ENCODE measurements around the gene KATNB1. TPM values are rescaled to one million over a fixed set of nuclear protein-coding genes. Genes with fewer than 3 reads are reported as not detected.

KATNB1 gene
- total RNA-seq, 3 donors from 2014 or later (not counting 1 experiment from before 2014, with no cell fraction given), result 23.6 to 34.3 (median 29.7) TPM

DNA sequence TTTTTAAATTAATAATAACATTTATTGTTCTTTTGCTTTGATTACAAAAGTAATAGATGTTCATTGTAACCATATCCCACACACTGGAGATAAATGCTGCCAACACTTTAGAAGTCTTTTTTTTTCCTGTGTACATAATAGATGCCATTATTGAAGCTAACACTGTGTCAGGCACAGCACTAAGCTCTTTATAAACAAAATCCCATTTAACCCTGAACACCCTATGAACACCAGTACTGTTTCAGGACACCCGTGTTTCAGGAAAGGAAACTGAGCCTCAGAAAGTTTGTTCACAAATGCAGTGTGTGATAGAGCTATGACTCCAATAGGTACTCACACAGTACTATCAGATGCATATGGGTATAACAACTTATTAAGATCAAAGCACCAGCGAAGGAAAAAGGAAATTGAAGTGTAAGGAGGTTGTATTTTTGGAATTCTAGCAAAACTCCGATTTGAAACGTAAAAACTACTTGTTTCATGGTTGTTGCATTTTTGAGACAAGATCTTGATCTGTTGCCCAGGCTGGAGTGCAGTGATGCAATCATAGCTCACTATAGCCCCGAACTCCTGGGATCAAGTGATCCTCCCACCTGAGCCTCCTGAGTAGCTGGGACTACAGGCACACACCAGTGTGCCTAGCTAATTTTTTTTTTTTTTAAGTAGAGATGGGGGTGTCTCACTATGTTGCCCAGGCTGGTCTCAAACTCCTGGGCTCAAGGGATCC lies 68.7 kb downstream of the KATNB1 start:
- TF ChIP-seq CTCF (IDR thresholded peaks at IDR 0.05), result no peak
- Mint-ChIP-seq H3K27ac (peak overlapping the region in 1 of 2 donors; percentile 96), H3K4me3 (no peak overlapping the region), H3K9me3 (no peaks in the 10 kb centered on the region), H3K27me3 (ENCODE audit: low read depth in 2 of 2) (no peaks in the 10 kb centered on the region), H3K4me1 (peaks cover 48 to 50% of the 10 kb centered on the region in 2 donors), H3K36me3 (no peaks in the 10 kb centered on the region)
- intact Hi-C loops (cut with micrococcal nuclease), result loop anchor here (5.0 to 10.0 kb wide), 2 partner anchors 47 to 91 kb away; no protein-coding TSS in a partner anchor
- no peak for DNase-seq
- no peaks in the 10 kb centered on the region for H3K27me3 ChIP-seq (ENCODE audit: control insufficient read depth, insufficient read depth, low read length)
- no peak for ATAC-seq
- no peak overlapping the region for H3K27ac ChIP-seq (ENCODE audit: low read length)
- H3K36me3 ChIP-seq (ENCODE audit: control insufficient read depth, insufficient read depth, low read length), result no peaks in the 10 kb centered on the region
- H3K9me3 ChIP-seq (ENCODE audit: control insufficient read depth, insufficient read depth, low read length), result no peaks in the 10 kb centered on the region
- WGBS (ENCODE audit: insufficient coverage), result 94% methylated on average over 4 of the region's 5 CpGs
- no peak overlapping the region for H3K4me3 ChIP-seq (ENCODE audit: low read length)
- peaks cover 59% of the 10 kb centered on the region for H3K4me1 ChIP-seq (ENCODE audit: control insufficient read depth, insufficient read depth, low read length)

DNA sequence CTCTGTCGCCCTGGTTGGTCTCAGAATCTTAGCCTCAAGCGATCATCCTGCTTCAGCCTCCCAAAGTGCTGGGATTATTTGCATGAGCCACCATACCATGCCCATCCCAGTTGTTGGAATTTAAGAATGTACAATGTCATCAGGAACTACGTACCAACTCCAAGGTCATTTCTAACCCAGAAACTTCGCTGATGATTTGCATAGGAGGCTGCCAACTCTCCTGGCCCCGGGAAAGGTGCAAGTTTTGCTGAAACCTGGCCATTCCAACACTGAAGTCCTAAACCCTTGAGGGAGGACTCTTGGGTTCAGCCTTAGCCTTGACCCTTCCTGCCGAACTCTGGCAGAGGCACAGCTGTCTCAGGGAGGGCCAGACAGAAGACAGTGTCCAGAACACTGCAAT lies 69.6 kb downstream of the KATNB1 start:
- peaks cover 48 to 49% of the 10 kb centered on the region in 2 donors for H3K4me1 Mint-ChIP-seq
- no peak for ATAC-seq
- peaks cover 59% of the 10 kb centered on the region for H3K4me1 ChIP-seq (ENCODE audit: control insufficient read depth, insufficient read depth, low read length)
- 88% methylated on average over 6 of the region's 6 CpGs for WGBS (ENCODE audit: insufficient coverage)
- no peaks in the 10 kb centered on the region for H3K9me3 ChIP-seq (ENCODE audit: control insufficient read depth, insufficient read depth, low read length)
- TF ChIP-seq CTCF (IDR thresholded peaks at IDR 0.05), result no peak
- no peak overlapping the region for H3K4me3 ChIP-seq (ENCODE audit: low read length)
- no peak for DNase-seq
- H3K36me3 Mint-ChIP-seq, result no peaks in the 10 kb centered on the region
- H3K27me3 Mint-ChIP-seq (ENCODE audit: low read depth in 2 of 2), result no peaks in the 10 kb centered on the region
- H3K27me3 ChIP-seq (ENCODE audit: control insufficient read depth, insufficient read depth, low read length), result no peaks in the 10 kb centered on the region
- no peaks in the 10 kb centered on the region for H3K36me3 ChIP-seq (ENCODE audit: control insufficient read depth, insufficient read depth, low read length)
- H3K9me3 Mint-ChIP-seq, result no peaks in the 10 kb centered on the region
- no peak overlapping the region for H3K27ac Mint-ChIP-seq
- H3K27ac ChIP-seq (ENCODE audit: low read length), result no peak overlapping the region
- H3K4me3 Mint-ChIP-seq, result no peak overlapping the region
- intact Hi-C loops (cut with micrococcal nuclease), result loop anchor here (10.0 kb wide), 1 partner anchor 90 kb away; no protein-coding TSS in a partner anchor

Other genes starting within 250 kb of the KATNB1 start
- 1 to 10 TPM in 2 of 3 donors, under 1 TPM in 1; 0.75 to 2.5 (median 1.5) TPM for gene DOK4, start 249.3 kb upstream of the KATNB1 start, total RNA-seq
- 10 to 100 TPM; 15.5 to 24.4 (median 17.1) TPM for gene CCDC102A, start 199.2 kb upstream of the KATNB1 start, total RNA-seq
- 100 to 1,000 TPM in 1 of 3 donors, 10 to 100 TPM in 2; 83.2 to 118 (median 94.5) TPM for gene ADGRG5, start 193.1 kb upstream of the KATNB1 start, total RNA-seq
- 100 to 1,000 TPM; 830 to 949 (median 858) TPM for gene ADGRG1, start 107.1 kb upstream of the KATNB1 start, total RNA-seq
- gene ADGRG3, start 67.5 kb upstream of the KATNB1 start, total RNA-seq, result 10 to 100 TPM; 16.6 to 57.3 (median 20.7) TPM
- gene DRC7, start 41.0 kb upstream of the KATNB1 start, total RNA-seq, result under 1 TPM in 1 of 3 donors, not detected in 2; 0.33 TPM
- 100 to 1,000 TPM in 1 of 3 donors, 10 to 100 TPM in 2; 54.2 to 106 (median 84.9) TPM for gene KIFC3, start 66.7 kb downstream of the KATNB1 start, total RNA-seq
- not detected for gene CNGB1, start 235.4 kb downstream of the KATNB1 start, total RNA-seq